Activated CD4-positive, alpha-beta T cell treated with anti-CD3 and anti-CD28 coated beads, Interleukin-10, Interleukin-2, amounts not matched to agents 100 ng/mL and 50 ng/mL, durations not matched to agents 16 hours and 8 hours (primary cell): Measurements from ENCODE around the gene PADI1.

Source experiments
- DNase-seq: peaks from one replicate; pipeline ENCODE4 v3.0.0-alpha.2; 2020

PADI1 gene, protein sequence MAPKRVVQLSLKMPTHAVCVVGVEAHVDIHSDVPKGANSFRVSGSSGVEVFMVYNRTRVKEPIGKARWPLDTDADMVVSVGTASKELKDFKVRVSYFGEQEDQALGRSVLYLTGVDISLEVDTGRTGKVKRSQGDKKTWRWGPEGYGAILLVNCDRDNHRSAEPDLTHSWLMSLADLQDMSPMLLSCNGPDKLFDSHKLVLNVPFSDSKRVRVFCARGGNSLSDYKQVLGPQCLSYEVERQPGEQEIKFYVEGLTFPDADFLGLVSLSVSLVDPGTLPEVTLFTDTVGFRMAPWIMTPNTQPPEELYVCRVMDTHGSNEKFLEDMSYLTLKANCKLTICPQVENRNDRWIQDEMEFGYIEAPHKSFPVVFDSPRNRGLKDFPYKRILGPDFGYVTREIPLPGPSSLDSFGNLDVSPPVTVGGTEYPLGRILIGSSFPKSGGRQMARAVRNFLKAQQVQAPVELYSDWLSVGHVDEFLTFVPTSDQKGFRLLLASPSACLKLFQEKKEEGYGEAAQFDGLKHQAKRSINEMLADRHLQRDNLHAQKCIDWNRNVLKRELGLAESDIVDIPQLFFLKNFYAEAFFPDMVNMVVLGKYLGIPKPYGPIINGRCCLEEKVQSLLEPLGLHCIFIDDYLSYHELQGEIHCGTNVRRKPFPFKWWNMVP

DNA sequence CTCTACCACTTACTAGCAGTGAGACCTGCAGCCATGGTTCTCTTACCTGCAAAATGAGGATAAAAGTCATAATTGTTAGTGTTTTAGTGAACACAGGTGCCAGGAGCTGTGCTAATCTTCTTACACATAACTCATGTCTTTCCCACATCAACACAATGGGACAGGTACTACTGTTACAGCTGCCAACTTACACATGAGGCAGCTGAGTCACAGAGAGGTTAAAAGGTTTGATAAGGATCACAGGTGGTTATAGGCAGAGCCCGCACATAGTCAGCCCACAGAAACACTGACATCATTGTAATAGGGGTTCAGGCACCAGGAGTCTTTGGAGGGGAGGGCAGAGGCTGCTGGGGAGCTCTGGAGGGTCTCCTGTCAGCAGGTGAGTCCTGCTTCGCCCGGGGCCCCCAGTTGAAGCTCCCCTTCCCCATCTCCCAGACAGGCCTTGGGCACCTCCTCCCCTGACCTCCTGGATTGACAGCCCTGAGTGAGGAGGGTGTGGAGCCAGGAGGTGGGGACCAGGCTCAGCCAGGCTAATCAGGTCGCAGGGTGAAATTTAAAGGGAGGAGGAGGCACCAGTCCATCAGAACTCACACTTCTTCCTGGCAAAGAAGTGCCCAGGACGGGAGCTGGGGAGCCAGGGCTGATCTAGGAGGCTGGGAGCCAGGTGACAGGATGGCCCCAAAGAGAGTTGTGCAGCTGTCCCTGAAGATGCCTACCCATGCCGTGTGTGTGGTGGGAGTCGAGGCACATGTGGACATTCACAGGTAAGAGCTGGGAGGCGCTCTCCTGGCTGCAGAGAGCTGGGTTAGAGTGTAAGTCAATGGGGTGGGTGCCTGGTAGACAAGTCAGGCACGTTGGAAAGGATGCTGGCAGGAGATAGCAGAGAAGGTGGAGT, at the start of gene PADI1:
TSS of gene PADI1 (plus strand) at position 583 of the 895 bp plus-strand sequence. CDS start at position 673, 90 bp downstream.
- DNase-seq = no peak

DNA sequence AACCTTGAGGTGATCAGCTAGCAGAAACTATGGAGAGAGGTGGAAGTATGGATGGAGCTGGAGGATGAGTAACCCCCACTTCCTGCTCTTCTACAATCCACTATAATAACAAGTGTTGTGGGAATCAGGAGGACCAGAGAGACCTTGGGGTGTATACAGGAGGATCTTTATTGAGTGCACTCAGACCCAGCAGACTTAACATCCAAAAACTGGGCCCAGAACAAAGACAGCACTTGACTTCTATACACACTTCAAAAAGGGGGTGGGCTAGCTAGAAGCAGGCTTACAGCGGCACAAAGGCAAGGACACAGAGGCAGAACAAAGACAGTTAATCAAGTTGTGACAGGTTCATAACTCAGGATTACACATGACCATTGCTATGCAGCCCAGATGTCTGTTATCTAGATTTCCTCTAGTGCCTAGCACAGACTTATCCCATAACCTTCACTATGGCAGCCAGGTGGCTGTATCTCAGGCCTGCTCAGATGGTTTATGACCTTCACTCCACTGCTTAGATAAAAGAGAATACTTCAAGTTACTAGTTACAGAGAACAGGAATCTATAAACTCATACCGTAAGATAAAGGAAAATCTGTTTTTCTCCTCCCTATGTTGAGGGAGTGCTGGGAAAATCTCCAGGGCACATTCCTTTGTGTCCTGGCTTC, 49.5 kb upstream of the PADI1 start:
- DNase-seq = no peak

DNA sequence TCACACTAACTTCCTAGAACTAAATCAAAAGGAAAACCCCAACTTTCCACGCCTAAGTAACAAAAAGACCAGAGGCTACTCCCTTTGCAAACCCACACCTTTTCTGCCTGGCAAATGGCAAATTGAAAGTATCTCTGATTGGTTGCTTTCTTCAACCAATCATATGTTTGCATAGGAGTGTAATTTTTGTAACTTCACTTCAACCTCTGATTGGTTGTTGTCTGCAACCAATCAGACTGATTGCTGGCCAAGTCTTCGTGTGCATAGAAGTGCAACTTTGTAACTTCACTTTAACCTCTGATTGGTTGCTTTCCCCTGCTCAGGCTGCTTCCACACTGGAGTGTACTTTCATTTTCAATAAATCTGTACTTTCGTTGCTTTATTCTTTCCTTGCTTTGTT, 48.8 kb upstream of the PADI1 start:
- DNase-seq = peak; percentile 5

DNA sequence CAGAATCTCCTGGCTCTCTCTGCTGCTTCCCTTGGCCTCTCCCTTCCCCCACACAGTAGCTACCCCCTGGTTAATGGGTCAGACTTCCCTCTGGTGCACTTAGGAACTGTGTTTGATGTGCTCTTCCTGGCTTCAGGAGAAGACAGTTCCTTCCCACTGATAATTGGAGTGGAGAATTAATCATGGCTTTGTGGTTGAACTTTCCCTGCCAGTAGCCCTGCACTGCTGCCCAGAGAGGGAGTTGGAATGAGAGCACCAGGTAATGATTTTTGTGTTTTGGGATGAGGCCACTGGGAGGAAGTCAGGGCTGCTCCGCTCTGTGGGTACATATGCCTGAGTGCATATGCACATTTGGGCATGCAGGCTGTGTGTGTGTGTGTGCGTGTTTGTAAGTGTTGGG, 46.0 kb upstream of the PADI1 start:
- no peak for DNase-seq

DNA sequence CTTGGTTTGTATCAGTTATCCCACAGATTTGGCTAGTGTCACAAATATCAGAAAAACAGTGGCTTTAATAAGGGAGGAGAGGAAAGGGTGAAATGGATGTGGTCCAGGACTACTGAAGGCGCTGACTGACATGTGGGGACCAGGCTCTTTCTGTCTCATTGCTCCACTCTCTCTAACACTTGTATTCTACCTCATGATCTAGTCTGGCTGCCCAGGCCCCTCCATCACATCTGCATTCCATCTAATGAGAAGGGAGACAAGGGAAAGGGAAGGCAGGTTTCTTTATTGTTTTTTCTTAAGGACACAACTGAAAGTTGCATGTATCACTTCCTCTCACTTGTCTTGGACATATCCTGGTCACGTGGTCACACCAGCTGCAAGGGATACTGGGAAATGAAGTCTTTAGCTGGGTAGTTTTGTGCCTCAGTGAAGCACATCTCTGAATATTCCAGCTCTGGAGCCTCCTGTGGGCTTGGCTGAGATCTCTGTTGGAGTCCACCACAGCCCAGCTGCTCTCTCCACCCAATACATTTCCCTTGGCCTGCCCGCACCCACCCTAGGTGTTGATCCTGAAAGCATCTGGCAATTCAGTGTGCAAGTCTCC, 43.7 kb upstream of the PADI1 start:
- peak; percentile 31 for DNase-seq

DNA sequence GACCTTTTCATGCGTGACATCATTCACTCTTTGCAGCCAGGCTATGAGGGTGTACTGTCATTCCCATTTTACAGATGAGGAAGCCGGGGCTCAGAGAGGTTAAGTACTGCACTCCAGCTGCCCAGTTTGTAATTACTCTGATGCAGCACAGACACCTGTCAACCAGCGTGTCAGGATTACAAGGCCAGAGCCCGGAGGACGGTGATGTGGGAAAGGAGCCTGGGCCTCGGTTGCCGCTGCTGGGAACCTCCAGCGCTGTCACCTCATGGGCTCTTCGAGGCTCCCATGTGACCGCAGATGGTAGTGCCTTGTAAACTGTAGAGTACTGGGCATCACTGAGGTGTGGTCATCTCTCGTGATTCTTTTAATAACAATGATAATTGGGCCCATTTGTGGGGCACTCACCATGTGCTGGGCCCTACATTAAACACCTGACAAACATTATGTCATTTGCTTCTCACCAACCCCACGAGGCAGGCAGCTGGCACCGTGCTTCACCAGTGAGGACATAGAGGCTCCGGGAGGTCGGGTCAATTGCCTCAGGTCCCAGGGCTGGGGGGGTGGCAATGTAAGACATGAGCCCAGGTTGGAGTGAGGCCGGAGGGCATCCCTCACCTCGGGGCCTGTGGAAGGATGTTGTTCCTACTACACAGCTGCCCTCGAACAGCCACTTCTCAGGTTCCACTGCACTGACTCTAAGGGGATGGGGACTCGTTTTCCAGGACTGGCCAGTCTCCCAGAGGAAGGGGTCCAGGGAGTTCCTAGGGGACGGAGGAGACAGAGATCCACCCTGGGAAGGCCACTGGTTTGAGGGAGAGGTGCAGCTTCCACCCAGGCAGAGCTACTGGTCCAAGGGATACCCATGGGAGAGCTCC, 42.8 kb upstream of the PADI1 start:
- DNase-seq = no peak

DNA sequence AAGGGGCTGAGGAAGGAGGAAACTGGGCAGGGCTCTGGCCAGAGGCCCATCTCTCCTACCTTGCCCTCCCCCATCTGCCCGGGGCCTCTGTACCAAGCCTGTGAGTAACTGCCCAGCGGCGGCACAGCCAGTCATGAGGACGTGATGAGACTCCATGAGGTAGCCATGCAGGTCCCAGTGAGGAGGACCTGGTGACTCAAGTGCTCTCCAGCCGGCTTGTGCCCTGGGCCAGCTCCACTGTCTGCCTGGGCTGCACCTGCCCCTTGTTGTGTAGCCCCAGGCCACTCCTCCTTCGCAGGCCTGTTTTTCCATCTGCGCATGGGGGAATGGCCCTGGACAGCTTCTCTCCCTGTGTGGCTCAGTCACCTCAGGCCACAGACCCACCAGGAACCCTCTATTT, 42.0 kb upstream of the PADI1 start:
- no peak for DNase-seq

DNA sequence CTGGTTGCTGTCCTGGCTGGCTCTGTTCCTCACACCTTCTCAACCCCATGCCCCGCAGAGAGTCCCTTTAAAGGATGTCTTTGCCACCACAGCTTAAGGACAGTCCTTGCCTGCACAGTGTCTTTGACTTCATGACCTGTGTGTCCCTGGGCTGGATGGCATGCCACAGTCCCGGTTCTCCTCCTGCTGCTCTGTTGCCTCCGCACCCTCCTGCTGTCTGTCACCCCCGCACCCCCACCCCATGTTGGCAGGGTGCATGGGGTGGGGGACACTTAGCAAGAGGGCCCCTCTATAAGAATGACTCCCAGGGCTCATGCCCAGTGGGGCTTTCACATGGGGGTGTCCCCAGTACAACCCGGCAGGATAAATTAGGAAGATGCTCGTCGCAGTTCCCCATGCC, 41.6 kb upstream of the PADI1 start:
- no peak for DNase-seq

DNA sequence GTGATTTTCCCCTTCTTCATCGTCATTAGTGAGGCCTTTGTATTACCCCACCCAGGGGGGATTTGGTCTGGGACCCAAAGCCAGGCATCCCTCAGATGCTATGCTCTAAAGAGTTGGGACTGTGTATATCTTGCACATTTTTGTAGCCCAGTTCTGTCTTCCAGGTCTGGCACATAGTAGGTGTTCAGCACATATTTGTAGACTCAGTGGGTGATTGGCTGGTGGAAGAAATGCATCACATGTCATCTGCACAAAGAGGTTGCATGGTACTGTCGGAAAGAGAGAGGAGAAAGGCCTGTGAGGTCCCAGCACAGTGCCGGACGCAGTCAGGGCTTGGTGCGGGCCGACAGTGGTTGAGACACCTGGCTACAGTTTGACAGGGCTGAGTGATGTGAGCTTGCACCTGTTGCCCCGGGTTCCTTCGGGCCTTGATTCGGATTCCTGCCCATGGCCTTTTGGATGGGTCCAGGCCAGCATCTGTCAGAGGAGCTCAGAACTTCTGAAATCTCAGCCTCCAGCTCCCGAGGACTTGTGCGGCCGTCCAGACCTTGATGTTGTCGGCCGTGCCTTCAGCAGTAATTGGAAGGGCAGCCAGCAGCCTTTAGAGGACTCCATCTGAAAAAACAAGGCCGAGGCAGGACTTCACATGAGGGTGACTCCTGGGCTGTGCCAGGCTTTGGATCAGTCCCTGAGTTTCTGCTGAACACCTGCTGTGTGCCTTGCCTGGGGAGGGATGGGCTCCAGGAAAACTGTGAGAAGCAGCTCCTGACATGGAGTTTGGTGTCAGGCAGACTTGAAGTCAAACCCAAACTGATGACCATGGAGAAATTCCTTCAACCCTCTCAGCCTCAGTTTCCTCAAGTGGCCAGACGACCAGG, 40.9 kb upstream of the PADI1 start:
- no peak for DNase-seq

DNA sequence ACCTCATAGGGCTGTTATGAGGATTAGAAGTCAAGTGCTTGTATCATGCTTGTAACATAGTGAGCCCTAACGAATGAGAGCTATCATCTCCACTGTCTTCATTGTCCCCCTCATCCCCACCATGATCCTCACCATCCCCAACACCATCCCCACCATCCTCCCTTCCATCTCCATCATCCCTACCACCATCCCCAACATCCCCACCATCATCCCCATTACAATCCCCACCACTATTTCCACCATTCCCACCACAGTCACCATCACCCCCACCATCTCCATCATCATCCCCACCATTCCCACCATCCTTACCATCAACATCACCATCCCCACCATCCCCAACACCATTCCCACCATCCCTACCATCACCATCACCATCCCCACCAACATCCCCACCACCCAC, 39.1 kb upstream of the PADI1 start:
- no peak for DNase-seq

DNA sequence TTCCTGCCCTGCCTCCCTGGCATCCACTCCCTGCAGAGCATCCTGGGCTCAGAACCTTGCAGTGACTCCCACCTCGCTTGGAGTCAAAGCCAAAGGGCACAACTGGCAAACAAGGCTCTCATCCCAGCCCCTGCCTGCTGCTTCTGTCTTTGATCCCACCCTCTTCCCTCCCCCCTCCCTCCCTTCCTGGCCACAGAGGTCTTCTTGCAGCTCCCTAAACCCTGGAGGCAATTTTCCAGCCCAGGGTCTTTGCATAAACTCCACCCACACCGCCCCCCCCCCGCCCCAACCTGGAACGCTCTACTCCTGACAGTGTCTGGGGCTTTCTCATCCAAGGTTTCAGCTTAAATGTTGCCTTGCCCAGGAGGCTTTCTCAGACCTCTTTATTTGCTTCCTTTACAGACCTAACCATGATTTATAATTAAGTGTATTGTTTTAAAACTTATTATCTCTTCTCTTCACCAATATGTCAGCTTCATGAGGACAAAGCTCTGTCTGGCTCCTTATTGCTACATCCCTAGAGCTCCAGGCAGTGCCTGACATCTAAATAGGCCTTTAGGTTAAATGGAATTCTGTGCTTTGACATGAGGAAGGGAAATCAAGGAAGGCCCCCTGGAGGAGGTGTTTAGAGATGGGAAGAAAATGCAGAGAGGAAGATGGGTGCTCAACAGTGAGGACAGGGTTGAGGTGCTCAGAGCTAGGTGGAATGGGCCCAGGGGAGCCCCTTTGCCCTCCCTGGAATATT, 37.7 kb upstream of the PADI1 start:
- DNase-seq = no peak

DNA sequence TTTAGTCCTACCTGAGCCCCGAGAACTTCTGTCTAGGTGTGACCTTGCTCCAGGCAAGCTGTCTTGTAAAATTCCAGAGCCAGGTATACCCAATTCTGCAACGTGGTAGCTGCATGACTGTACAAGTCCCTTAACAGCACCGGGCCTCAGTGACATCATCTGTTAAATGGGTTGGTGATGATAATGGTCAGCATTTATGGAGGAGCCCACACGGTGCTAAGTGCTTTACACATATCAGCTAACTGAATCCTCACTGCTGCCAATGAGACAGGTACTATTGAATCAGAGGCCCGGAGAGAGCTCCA, 37.2 kb upstream of the PADI1 start:
- no peak for DNase-seq

DNA sequence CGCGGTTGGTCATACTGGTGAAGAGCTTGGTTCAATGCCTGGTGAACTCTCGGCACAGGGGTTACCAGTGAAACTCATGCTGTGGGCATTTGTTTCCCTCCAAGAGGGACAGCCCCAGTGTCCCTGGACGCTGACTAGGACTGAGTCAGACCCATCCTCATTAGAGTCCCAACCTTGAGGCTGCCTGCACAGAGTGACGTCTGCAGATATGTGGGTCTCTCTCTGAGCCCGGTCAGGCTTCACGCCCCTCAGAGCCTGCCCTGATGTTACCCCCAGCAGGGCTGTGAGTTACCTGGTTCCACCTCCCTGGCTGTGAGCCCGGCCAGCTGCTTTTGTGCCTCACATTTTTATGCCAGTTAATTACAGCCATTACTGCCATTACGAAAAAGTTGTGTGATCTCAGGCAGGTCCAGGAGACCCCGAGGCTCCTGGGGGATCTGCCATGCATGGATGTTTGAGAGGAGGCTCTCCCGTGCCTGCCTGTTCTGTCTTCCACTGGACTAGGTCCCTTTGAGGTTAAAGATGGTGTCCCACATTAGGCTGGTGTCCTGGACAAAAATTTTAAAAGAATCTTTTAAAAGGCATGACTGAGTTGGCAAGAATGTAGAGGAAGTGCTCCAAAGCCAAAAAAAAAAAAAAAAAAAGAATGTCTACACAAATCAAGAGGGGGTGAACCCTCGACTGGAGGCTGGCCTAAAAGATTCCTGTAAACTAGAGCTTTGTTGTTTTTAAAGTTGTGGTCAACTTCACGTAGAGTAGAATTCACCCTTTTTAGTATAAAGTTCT, 36.6 kb upstream of the PADI1 start:
- DNase-seq = no peak

DNA sequence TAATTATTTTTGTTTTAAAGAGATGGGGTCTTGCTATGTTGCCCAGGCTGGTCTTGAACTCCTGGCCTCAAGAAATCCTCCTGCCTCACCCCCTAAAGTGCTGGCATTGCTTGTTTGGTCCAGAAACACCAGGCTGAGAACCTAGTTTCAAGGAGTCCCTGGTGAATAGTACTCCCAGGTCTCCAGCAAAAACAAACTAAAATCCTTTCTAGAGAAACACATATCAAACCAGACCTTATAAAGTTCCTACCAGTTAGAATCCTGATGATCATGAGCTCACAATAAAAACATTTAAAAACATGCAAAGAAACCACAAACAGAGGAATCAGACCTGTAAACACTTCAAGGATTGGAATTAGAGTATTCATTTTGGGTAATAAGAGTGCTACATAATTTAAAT, 34.4 kb upstream of the PADI1 start:
- no peak for DNase-seq

DNA sequence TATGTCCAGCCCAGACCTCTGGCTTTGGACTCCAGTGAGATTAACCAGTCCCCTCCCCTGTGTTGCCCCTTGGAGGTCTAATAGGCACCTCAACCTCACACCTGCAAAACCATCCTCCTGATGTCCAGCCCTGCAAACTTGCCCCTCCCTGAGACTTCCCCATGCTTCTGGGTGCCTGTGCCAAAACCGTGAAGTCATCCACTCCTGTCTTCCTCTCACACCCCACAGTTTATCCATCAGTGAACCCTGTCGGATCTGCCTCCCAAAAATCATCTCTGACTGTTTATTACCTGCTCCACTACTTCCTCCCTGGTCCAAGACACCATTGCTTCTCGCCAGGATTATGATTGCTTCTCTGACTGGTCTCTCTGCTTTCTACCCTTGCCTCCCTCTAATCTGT, 31.7 kb upstream of the PADI1 start:
- no peak for DNase-seq

DNA sequence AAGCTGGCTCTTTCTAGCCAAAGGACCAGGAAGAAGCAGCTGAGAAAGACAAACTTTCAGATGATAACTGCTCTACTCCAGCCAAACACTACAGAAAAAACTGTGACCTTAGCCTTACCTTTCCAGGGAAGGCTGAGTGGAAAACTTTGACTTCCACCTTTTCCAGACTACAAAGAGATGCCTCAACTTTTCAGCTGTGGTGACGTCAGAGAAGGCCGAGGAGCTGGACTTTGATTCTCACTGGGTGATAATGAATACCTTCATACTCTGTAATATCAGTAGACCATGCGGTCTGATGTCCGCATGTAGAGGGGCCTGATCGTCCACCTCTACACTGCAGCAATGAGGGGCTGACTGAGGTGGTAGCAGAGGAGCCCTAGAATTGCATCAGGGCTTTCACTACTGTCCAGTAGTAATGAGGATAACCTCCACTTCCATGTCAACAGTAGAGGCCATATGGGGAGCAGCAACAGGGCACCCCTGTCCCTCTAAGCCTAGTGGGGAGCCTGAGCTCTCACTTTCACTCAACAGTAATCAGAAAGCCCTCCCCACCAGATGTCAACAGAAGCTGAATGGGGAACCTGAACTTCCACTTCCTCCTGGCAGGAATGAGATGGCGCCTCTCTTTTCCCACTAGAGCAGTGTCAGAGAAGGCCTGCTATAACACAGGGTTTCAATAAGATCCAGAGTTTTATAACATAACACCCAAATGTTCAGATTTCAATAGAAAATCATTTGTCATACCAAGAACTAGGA, 28.4 kb upstream of the PADI1 start:
- no peak for DNase-seq

DNA sequence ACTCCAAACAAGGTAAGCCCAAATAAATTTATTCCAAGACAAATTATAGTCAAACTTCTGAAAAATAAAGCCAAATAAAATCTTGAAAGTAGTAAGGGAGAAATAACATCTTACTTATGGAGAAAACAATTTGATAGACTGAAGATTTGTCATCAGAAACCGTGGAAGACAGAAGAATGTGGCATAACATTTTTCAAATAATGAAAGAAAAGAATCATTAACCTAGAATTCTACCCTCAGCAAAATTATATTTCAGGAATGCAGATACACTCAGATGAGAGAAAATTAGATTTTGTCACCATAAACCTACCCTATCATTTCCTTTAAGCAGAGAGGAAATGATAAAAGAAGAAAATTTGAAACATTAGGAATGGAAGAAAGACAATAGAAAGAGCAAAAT, 27.3 kb upstream of the PADI1 start:
- no peak for DNase-seq

DNA sequence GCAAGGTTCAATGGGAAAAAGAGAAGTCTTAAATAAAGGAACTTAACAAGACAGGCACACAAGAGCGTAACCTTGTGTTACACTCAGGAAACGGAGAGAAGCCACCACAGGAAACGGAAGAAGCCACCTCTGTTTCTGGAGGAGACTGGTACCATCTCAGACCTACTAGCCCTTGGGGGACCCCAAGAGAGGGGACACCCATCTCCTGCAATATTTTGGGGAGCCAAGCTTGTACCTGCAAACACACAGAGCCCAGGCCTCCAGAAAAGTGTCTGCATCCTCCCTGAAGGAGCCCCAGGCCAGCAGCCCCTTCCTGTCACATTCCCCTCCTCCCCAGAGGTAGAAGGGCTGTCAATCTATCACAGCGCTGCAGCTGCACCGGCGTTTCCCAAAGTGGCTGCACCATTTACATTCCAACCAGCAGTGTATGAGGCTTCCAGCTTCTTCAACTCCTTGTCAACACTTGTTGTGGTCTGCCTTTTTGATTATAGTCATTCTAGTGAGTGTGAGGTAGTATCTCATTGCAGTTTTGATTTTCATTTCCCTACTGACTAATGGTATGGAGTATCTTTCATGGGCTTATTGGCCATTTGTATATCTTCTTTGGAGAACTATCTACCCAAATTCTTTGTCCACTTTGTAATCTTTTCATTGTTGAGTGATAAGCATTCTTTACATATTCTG, 23.0 kb upstream of the PADI1 start:
- peak; percentile 22 for DNase-seq
